ENCODE results near the gene PIP4K2B.

GRCh38 chr17:38783227-38783626 is 16.1 kb downstream of the PIP4K2B start:
- TF ChIP-seq CTCF (IDR thresholded peaks at IDR 0.05) (no peak), EZH2 (IDR thresholded peaks at IDR 0.05; ENCODE audit: borderline replicate concordance, insufficient read depth, low read depth, low read length, poor library complexity, severe bottlenecking) (no peak)

All from B cell (primary cell).